Kidney epithelial cell (primary cell): Measurements from ENCODE around the gene YTHDF1. TPM values are rescaled to one million over a fixed set of nuclear protein-coding genes. Genes with fewer than 3 reads are reported as not detected.

ENCODE experiments used
- DNase-seq: peaks from one replicate; pipeline ENCODE4 v3.0.0-alpha.2; 2010; ENCODE audit warnings: low read depth
- H3K27me3 ChIP-seq: 2 replicates; pipeline ENCODE4 v1.6.0; 2011; ENCODE audit warnings: low read length; ENCODE audit not compliant: control insufficient read depth, insufficient read depth
- H3K36me3 ChIP-seq: 2 replicates; pipeline ENCODE4 v1.5.1; 2011; ENCODE audit warnings: low read length; ENCODE audit not compliant: control insufficient read depth, insufficient read depth
- H3K4me3 ChIP-seq: 2 replicates; pipeline ENCODE4 v1.5.1; 2011; ENCODE audit warnings: low read depth, mild to moderate bottlenecking, control low read depth, low read length
- total RNA-seq: library from RNA; depleted of rRNA; stranded (reverse); fragments of >200 nt; gene quantifications from 2 replicates; pipeline ENCODE4 v1.2.3, GENCODE V29; 2015
- TF ChIP-seq, protein P1 (sequence below): IDR thresholded peaks from 2 replicates; pipeline ENCODE4 v1.5.1; 2011; ENCODE audit warnings: mild to moderate bottlenecking, moderate library complexity, low read length, control low read depth, inconsistent platforms; ENCODE audit not compliant: insufficient read depth, poor library complexity, severe bottlenecking

The YTHDF1 gene
- total RNA-seq, 1 donor from 2014 or later = 54.8 TPM

DNA sequence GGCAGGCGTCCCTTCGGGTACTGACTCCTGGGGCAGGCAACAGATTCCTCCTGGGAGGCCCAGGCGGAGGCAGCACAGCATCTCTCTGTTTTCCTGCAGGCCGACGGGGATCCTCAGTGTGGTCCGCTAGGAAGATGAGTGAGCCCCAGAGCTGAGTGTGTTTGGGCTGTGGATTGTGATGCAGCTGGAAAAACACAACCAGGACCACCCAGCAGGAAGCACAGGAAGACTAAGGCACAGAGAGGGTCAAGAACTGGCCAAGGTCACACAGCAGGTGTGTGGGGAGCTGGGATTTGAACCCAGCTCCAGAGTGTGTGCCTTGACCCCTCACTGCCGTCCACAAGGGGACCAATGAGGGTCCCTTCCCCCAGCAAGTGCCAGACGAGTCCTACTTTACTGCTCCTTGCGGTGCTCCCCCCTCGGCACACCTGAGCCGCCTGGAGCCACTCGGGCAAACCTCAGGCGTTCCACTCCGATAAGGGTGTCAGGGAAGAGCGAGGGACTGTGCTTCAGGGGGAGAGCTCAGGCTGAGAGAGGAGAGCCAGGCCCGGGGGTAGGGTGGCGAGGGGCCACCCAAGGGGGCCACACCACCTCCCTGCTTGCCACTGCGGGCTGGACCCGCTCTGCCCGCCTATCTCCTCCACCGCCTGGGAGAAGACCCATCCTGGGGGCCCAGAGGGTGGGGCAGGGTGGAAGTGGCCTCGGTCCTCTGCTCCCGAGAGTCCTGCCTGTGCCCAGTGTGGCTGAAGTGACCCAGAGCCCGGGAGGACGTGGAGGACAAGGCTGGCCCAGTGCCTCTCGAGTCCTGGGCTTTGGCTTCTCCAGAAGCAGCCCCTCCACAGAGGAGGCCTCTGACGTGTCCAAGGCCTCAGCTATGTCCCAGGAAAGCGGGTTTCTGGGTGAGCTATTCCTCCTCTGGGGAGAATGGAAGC lies 63.3 kb downstream of the YTHDF1 start:
- Histone ChIP-seq H3K4me3 (no peak overlapping the region), H3K36me3 (no peaks in the 10 kb centered on the region), H3K27me3 (peaks cover 45% of the 10 kb centered on the region)
- DNase-seq = no peak
- TF ChIP-seq, protein P1, sequence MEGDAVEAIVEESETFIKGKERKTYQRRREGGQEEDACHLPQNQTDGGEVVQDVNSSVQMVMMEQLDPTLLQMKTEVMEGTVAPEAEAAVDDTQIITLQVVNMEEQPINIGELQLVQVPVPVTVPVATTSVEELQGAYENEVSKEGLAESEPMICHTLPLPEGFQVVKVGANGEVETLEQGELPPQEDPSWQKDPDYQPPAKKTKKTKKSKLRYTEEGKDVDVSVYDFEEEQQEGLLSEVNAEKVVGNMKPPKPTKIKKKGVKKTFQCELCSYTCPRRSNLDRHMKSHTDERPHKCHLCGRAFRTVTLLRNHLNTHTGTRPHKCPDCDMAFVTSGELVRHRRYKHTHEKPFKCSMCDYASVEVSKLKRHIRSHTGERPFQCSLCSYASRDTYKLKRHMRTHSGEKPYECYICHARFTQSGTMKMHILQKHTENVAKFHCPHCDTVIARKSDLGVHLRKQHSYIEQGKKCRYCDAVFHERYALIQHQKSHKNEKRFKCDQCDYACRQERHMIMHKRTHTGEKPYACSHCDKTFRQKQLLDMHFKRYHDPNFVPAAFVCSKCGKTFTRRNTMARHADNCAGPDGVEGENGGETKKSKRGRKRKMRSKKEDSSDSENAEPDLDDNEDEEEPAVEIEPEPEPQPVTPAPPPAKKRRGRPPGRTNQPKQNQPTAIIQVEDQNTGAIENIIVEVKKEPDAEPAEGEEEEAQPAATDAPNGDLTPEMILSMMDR = no peak

DNA sequence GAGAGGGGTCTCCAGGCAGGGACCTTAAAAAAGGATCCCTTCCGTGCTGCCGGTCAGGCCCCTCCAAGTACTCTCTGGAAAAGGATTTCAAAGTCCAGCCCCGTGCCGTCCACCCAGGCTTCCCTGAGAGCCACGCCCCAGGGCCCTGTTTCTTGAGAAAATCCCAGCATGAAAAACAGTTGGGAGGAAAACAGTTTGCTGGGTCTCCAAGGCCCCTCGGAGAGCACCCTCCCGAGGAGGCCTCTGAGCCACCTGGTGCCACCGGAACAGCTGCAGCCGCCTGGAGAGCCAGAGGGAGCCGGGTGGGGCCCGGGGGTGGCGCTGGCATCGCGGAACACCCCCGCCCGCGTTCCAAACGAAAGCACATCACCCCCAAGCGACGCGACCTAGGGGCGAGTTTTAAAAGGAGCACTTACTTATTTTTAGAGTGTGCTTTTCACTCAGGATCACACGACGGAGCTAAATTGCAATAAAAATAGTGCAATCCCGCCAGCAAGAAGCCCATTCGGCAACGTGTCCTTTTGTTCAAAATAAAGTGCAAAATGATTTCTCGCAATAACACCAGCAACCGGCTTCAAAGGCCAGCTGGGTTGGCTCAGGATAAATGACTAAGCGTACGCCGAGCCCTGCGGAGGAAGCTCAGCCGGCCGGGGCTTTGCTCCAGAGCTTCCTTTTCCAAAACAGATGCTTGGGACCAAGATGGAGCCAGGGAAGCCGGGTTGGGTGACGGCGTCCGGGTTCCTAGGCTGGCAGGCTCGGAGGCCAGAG lies 64.2 kb downstream of the YTHDF1 start:
- TF ChIP-seq, protein P1 = no peak
- Histone ChIP-seq H3K27me3 (peaks cover 42% of the 10 kb centered on the region), H3K36me3 (no peaks in the 10 kb centered on the region), H3K4me3 (no peak overlapping the region)
- no peak for DNase-seq

DNA sequence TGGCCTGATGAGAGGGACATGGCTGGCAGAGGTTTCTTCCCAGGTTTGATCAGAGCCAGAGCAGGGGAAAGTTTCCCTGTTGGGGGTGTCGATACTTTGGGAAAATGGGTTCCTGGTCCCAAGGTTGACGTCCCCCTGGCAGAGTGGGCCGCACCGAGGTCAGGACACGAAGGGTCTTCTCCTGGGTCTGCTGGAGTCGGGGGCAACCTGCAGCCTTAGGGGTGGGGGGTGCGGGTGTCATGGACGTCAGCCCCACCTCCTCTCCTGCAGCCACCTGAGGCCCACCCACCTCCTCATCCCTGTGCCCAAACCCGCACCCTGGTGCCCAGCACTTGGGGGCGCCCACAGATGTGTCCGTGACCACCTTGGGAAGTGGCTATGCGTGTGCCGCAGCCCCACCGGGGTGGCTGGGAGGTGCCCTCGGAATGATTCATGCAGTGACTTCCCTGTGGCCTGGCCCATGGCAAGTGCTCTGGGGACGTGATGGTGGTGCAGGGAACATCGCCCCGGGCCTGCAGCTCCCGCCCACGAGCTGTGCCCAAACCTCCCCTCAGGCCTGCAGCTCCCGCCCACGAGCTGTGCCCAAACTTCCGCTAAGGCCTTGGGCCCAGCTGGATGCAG lies 64.9 kb downstream of the YTHDF1 start:
- no peak for DNase-seq
- Histone ChIP-seq H3K36me3 (no peaks in the 10 kb centered on the region), H3K27me3 (peaks cover 40% of the 10 kb centered on the region), H3K4me3 (no peak overlapping the region)
- TF ChIP-seq, protein P1 = no peak

DNA sequence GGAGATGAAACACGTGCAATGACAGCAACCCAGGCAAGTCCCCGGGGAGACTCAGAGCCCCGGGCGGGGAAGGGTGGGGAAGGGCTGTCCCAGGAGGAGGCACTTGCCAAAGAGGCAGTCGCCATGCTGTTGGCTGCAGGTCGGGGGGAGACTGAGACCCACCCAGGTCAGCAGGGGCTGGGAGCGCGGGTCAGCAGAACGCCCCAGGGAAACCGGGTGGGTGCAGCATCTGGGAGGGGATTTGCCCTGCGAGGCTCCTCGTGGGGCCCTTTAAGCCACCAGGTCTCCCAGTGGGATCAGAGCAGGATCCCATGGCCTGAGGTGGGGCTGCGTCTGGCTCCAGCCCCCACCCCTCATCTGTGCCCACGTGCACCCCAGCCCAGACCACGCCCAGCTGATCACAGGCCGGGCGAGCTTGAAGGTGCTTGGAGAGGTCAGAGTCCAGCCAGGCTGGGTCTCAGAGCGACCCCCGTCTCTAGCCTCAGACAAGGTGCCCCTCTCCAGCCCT lies 65.5 kb downstream of the YTHDF1 start:
- peaks cover 36% of the 10 kb centered on the region for H3K27me3 ChIP-seq
- DNase-seq = no peak
- no peak overlapping the region for H3K4me3 ChIP-seq
- H3K36me3 ChIP-seq = no peaks in the 10 kb centered on the region
- TF ChIP-seq, protein P1 = no peak

DNA sequence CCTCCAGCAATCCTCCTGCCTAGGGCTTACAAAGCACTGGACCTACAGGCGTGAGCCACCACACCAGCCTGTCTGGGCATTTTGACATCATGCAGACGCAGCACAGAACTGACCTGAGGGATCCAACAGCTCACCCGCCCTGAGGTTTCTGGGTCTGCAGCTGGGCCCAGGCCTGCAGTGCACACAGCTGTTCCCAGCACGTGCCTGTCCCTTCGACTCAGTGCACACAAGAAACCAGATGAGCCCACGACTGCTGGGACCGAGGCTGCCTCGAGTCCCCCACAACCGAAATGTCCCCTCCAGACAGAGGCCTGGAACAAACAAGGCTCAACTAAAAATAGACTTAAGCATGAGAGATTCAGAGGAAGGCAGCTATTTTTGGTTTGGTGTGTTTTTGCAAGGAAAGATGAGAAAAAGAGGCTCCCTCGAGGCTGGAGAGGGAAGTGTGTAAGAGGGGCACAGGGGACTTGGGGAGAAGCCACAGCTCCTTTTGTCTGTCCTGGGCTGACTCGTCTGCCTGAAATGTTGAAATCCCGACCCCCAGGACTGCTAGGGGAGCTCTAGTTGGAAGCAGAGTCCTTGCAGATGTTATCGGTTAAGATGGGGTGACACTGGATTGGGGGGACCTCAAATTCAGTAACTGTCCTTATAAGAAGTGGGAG lies 66.3 kb downstream of the YTHDF1 start:
- Histone ChIP-seq H3K27me3 (peaks cover 32% of the 10 kb centered on the region), H3K36me3 (no peaks in the 10 kb centered on the region)

More for the DNA sequence above, 66.3 kb downstream of the YTHDF1 start:
- TF ChIP-seq, protein P1 = no peak
- no peak overlapping the region for H3K4me3 ChIP-seq
- no peak for DNase-seq
